HepG2 (cell line): Measurements from ENCODE around the gene WWTR1. TPM values are rescaled to one million over a fixed set of nuclear protein-coding genes. Genes with fewer than 3 reads are reported as not detected.

Experiments
- KDM5B ChIP-seq: sonication (generic); formaldehyde crosslinking; IDR thresholded peaks from 2 replicates; pipeline ENCODE4 v1.4.0; 2020; ENCODE audit warnings: missing genetic modification reagents, mild to moderate bottlenecking, borderline replicate concordance
- MAZ ChIP-seq, 2 experiments: sonication (generic) in 1 of 2; formaldehyde crosslinking in 1 of 2; IDR thresholded peaks; 2 replicates each; pipeline versions ENCODE4 v1.5.0 to v1.6.1; 2012 to 2020; ENCODE audit warnings: low read depth in 2 of 2, mild to moderate bottlenecking in 2 of 2, borderline replicate concordance in 1 of 2, improper control_type of control experiment in 1 of 2, low read length in 1 of 2, missing genetic modification reagents in 1 of 2, moderate library complexity in 1 of 2
- NFATC3 ChIP-seq: sonication (generic); formaldehyde crosslinking; IDR thresholded peaks from 2 replicates; pipeline ENCODE4 v1.5.1; 2020; ENCODE audit warnings: mild to moderate bottlenecking, missing genetic modification reagents
- PCBP2 ChIP-seq: fragments of 200-400 bp; formaldehyde crosslinking; optimal IDR thresholded peaks from 2 replicates; pipeline ENCODE3; 2018; ENCODE audit warnings: low read length, low read depth; ENCODE audit not compliant: poor library complexity, severe bottlenecking
- TRIM24 ChIP-seq: sonication (generic); formaldehyde crosslinking; IDR thresholded peaks from 2 replicates; pipeline ENCODE4 v1.8.0; 2022; ENCODE audit warnings: mild to moderate bottlenecking, missing genetic modification reagents
- ZNF670 ChIP-seq: sonication (generic); formaldehyde crosslinking; IDR thresholded peaks from 2 replicates; pipeline ENCODE4 v1.8.0; 2022; ENCODE audit warnings: mild to moderate bottlenecking, missing genetic modification reagents, borderline replicate concordance
- ZNF768 ChIP-seq: sonication (generic); formaldehyde crosslinking; IDR thresholded peaks from 2 replicates; pipeline ENCODE4 v1.4.0; 2020; ENCODE audit warnings: missing genetic modification reagents
- polyA plus RNA-seq, 8 experiments: library from polyadenylated mRNA; depleted of rRNA in 3 of 8; stranded (reverse) in 7 of 8; unstranded in 1 of 8; fragments of >200 nt; fragmentation: Illumina TruSeq in 4 of 8; extraction: Trizol in 4 of 8; gene quantifications; 2 replicates each; pipeline versions ENCODE4 v1.2.1 to v1.2.3, GENCODE V29; 2011 to 2016; ENCODE audit warnings: low read depth in 4 of 8, missing spikeins in 1 of 8, mixed read lengths in 1 of 8; ENCODE audit not compliant: insufficient read depth in 1 of 8
- total RNA-seq, 5 experiments: library from RNA; depleted of rRNA; stranded (reverse); fragments of >200 nt; fragmentation: Illumina TruSeq; extraction: Trizol; gene quantifications; 2 replicates each; pipeline ENCODE4 v1.2.3, GENCODE V29; 2016; ENCODE audit warnings: low read depth in 1 of 5
- TF ChIP-seq, protein P1 (sequence below): sonication (generic); formaldehyde crosslinking; IDR thresholded peaks from one replicate; pipeline ENCODE4 v1.5.1; 2020; ENCODE audit warnings: mild to moderate bottlenecking, missing genetic modification reagents; ENCODE audit errors: not compliant biosample characterization
- TF ChIP-seq, protein P2 (sequence below): IDR thresholded peaks from 2 replicates; pipeline ENCODE4 v1.4.0; 2020; ENCODE audit warnings: mild to moderate bottlenecking, missing genetic modification reagents

Gene WWTR1
- total and polyA plus RNA-seq, 2 of the 13 experiments (the other 11 are each of a cell fraction or from before 2014, with no cell fraction given), result 19.7 to 139 TPM

DNA sequence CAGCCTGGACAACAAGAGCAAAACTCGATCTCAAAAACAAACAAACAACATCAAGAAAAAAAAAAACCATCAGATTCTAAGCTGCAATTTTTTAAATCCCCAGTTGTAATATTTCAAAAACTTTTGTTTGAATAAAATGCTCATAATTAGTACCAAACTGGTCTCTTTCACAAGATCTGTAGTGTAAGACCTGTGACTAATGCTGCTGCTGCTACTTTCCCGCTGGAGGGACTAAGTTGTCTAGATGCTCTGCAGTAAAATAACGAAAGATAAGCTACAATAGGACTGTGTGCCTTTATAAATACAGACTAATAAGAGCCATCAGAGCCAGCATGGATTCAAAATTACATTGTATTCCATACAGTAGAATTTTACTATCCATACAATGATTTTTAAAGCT is 137.9 kb downstream of the WWTR1 start (continued):
- TF ChIP-seq, protein P1, sequence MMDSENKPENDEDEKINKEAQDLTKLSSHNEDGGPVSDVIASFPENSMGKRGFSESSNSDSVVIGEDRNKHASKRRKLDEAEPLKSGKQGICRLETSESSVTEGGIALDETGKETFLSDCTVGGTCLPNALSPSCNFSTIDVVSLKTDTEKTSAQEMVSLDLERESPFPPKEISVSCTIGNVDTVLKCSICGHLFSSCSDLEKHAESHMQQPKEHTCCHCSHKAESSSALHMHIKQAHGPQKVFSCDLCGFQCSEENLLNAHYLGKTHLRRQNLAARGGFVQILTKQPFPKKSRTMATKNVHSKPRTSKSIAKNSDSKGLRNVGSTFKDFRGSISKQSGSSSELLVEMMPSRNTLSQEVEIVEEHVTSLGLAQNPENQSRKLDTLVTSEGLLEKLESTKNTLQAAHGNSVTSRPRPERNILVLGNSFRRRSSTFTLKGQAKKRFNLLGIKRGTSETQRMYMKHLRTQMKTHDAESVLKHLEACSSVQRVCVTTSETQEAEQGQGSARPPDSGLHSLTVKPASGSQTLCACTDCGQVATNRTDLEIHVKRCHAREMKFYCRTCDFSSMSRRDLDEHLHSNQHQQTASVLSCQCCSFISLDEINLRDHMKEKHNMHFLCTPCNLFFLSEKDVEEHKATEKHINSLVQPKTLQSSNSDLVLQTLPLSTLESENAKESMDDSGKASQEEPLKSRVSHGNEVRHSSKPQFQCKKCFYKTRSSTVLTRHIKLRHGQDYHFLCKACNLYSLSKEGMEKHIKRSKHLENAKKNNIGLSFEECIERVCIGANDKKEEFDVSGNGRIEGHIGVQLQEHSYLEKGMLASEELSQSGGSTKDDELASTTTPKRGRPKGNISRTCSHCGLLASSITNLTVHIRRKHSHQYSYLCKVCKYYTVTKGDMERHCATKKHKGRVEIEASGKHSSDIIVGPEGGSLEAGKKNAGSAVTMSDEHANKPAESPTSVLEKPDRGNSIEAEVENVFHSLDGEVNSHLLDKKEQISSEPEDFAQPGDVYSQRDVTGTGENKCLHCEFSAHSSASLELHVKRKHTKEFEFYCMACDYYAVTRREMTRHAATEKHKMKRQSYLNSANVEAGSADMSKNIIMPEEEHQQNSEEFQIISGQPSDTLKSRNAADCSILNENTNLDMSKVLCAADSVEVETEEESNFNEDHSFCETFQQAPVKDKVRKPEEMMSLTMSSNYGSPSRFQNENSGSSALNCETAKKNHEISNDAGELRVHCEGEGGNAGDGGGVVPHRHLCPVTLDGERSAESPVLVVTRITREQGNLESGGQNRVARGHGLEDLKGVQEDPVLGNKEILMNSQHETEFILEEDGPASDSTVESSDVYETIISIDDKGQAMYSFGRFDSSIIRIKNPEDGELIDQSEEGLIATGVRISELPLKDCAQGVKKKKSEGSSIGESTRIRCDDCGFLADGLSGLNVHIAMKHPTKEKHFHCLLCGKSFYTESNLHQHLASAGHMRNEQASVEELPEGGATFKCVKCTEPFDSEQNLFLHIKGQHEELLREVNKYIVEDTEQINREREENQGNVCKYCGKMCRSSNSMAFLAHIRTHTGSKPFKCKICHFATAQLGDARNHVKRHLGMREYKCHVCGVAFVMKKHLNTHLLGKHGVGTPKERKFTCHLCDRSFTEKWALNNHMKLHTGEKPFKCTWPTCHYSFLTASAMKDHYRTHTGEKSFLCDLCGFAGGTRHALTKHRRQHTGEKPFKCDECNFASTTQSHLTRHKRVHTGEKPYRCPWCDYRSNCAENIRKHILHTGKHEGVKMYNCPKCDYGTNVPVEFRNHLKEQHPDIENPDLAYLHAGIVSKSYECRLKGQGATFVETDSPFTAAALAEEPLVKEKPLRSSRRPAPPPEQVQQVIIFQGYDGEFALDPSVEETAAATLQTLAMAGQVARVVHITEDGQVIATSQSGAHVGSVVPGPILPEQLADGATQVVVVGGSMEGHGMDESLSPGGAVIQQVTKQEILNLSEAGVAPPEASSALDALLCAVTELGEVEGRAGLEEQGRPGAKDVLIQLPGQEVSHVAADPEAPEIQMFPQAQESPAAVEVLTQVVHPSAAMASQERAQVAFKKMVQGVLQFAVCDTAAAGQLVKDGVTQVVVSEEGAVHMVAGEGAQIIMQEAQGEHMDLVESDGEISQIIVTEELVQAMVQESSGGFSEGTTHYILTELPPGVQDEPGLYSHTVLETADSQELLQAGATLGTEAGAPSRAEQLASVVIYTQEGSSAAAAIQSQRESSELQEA (CRISPR knock-in tag), result no peak
- no peak for TF ChIP-seq ZNF670 (CRISPR knock-in tag)
- no peak for TF ChIP-seq MAZ (IDR thresholded peaks at IDR 0.05; ENCODE audit: borderline replicate concordance, low read depth, low read length)
- TF ChIP-seq MAZ (CRISPR knock-in tag; IDR thresholded peaks at IDR 0.05; ENCODE audit: low read depth), result no peak
- no peak for TF ChIP-seq KDM5B
- no peak for TF ChIP-seq NFATC3 (CRISPR knock-in tag)
- TF ChIP-seq PCBP2, result no peak
- TF ChIP-seq TRIM24 (CRISPR knock-in tag), result no peak
- TF ChIP-seq ZNF768 (CRISPR knock-in tag), result no peak
- TF ChIP-seq, protein P2, sequence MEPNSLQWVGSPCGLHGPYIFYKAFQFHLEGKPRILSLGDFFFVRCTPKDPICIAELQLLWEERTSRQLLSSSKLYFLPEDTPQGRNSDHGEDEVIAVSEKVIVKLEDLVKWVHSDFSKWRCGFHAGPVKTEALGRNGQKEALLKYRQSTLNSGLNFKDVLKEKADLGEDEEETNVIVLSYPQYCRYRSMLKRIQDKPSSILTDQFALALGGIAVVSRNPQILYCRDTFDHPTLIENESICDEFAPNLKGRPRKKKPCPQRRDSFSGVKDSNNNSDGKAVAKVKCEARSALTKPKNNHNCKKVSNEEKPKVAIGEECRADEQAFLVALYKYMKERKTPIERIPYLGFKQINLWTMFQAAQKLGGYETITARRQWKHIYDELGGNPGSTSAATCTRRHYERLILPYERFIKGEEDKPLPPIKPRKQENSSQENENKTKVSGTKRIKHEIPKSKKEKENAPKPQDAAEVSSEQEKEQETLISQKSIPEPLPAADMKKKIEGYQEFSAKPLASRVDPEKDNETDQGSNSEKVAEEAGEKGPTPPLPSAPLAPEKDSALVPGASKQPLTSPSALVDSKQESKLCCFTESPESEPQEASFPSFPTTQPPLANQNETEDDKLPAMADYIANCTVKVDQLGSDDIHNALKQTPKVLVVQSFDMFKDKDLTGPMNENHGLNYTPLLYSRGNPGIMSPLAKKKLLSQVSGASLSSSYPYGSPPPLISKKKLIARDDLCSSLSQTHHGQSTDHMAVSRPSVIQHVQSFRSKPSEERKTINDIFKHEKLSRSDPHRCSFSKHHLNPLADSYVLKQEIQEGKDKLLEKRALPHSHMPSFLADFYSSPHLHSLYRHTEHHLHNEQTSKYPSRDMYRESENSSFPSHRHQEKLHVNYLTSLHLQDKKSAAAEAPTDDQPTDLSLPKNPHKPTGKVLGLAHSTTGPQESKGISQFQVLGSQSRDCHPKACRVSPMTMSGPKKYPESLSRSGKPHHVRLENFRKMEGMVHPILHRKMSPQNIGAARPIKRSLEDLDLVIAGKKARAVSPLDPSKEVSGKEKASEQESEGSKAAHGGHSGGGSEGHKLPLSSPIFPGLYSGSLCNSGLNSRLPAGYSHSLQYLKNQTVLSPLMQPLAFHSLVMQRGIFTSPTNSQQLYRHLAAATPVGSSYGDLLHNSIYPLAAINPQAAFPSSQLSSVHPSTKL (CRISPR knock-in tag), result no peak
- TF ChIP-seq, all 625 proteins: peak for 0
